LoVo (cell line): Measurements from ENCODE around the gene GDF9.

ENCODE experiments used
- DNase-seq: peaks from one replicate; pipeline ENCODE4 v3.0.0-alpha.2; 2016; ENCODE audit warnings: low spot score

The GDF9 gene

DNA sequence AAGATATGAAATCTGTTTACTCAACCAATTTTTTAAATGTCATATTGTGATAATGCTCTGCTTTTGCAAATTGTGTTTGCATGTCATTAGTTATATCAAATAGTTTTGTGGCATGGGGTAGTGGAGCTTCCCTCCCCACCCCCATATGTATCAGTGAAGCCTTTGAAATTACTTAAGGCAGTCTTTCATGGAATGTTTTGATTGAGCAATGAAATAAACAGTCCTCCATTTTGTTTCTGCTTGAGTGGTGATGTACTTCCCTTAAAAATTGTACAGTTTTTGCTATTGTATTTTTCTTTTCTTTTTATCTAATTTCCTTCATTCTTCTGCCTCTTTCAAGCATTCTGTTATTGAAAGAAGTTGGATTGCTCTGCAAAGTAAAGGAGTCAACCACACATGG lies 49.7 kb downstream of the GDF9 start:
- DNase-seq = no peak

DNA sequence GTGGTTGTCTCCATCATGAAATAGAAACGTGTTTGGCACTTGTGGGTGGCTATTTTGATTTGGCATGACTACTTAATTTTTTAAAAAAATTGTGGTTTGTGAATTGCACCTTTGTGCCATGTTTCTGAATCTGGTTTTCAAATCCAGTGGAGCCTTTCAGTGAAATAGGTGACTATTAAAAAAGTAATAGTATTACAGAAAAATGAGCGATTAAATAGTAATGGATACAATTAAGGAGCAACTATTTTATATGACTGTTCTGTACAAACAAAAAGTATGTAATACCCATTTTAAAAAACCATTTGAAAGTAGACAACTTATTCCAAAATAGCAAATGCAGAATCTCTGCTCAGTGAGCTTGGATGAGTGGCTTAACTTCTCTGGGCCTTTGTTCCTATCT lies 50.2 kb downstream of the GDF9 start:
- DNase-seq = no peak

DNA sequence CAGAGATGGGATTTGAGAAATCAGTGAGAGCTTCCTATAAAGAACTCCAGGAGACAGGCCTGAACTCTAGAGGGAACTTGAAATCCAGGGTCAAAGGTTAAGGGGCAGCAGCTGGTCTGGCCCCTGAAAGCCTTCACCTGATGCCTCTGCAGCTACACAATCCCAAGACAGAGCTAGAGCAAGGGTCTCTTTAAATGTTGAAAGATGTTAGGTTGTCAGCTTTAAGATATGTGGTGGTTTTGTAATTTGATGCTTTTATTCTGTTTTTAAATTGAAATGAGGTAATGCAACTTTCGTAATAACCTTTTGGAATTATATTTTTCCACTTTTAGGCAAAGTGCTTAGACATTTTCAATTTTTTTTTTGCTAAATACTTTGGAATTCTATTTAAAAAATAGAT lies 50.8 kb downstream of the GDF9 start:
- DNase-seq = no peak

DNA sequence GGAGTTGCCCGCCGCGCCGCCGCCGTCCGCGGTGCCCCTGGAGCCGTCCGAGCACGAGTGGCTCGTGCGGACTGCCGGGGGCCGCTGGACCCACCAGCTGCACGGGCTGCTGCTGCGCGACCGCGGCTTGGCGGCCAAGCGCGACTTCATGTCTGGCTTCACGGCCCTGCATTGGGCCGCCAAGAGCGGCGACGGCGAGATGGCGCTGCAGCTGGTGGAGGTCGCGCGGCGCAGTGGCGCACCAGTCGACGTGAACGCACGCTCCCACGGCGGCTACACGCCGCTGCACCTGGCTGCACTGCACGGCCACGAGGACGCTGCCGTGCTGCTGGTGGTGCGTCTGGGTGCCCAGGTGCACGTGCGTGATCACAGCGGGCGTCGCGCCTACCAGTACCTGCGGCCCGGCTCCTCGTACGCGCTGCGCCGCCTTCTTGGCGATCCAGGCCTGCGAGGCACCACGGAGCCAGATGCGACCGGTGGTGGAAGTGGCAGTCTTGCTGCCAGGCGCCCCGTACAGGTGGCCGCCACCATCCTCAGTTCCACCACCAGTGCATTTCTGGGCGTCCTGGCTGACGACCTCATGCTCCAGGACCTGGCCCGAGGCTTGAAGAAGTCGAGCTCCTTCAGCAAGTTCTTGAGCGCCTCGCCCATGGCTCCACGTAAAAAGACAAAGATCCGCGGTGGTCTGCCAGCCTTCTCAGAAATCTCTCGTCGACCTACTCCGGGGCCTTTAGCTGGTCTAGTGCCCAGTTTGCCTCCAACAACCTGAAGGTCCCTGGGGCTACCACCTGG lies 51.6 kb downstream of the GDF9 start:
- DNase-seq = no peak

DNA sequence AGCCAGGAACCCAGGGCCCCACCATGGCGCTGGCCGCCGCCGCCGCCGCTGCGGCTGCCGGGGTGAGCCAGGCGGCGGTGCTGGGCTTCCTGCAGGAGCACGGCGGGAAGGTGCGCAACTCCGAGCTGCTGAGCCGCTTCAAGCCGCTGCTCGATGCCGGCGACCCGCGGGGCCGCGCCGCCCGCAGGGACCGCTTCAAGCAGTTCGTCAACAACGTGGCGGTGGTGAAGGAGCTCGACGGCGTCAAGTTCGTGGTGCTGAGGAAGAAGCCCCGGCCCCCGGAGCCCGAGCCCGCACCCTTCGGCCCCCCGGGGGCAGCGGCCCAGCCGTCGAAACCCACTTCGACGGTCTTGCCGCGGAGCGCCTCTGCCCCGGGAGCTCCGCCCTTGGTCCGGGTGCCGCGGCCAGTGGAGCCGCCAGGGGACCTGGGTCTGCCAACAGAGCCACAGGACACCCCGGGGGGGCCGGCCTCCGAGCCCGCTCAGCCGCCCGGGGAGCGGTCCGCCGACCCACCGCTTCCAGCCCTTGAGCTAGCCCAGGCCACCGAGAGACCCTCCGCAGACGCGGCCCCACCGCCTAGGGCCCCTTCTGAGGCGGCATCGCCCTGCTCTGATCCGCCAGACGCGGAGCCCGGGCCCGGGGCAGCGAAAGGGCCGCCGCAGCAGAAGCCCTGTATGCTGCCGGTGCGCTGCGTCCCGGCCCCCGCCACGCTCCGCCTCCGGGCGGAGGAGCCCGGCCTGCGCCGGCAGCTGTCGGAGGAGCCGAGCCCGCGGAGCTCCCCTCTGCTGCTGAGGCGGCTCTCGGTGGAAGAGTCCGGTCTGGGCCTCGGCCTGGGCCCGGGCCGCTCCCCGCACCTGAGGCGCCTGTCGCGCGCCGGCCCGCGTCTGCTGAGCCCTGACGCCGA lies 52.4 kb downstream of the GDF9 start:
- DNase-seq = peak; percentile 12

DNA sequence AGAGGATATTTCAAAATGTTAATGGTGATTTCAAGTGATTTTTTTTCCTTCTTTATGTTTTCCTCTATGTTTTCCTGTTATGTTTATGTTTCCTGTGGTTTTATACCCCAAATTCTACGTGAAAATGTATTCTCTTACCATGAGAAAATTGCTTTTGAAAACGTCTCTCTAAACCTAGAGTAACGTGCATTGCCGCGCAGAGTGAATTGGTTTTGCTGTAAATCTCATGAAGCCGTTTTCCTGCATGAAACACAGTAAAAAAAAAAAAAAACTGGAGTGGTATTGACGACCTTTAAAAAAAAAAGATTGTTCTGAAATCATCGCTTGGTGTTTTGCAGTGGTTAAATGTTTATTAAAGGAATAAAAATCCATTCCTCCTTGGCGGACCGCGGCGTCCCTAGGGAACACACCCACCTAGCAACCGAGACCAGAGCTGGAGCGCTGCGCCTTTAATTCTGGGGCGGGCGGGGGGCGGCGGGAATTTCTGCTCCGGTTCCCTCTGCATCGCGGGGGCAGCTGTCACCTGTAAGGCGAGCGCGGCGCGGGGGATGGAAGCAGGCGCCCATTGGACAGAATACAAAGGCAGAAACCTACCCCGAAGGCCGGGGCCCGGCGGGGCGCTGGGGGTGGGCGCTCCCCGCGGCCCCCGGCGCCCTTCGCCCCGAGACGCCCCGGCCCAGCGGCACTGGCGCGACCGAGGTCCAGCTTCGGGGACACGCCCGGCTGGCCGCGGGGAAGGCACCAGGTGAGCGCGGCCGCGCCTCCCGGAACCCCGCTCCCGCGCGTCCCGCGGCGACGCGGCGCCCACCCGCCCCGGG lies 53.3 kb downstream of the GDF9 start, which contains the start of gene SOWAHA:
Gene SOWAHA (plus strand): TSS at position 522 of the 818 bp plus-strand sequence. CDS start 320 bp downstream, outside the sequence.
- peak; percentile 31 for DNase-seq

DNA sequence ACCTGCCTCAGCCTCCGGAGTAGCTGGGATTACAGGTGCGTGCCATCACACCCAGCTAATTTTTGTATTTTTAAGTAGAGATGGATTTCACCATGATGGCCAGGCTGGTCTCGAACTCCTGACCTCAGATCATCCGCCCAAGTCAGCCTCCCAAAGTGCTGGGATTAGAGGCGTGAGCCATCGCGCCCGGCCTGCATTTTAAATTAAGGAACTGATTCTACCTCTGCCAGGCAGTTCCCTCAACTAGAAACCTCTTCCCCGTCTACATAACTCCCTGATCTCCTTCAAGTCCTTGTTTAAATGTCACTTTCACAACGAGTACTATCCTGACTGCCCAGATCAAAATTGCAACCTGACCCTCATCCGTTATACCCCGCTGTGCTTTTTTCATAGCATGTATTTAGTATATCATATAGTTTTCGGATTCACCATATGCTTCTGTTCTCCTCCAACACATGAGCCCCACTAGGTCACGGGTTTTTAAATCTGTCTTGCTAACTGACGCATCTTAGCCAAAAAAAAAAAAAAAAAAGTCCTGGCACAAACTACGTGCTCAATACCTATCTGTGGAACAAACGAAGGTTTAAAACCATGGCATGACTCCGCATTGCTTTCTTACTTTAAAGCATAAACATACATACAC lies 54.0 kb downstream of the GDF9 start:
- DNase-seq = no peak
